ENCODE measurements around the gene COL20A1.

GRCh38 chr20:63306673-63307537 is 13.9 kb downstream of the COL20A1 start:
- TF ChIP-seq CTCF (IDR thresholded peaks at IDR 0.05; ENCODE audit: insufficient read depth, low read depth, low read length) = no peak
- TF ChIP-seq EZH2 (IDR thresholded peaks at IDR 0.05; ENCODE audit: insufficient read depth, low read length) = no peak
